SU-DHL-6 (cell line): Measurements from ENCODE around the gene MRPL44.

Source experiments
- H2AFZ ChIP-seq: fragments of 200-600 bp; sonication (generic); 2 replicates; pipeline ENCODE4 v1.6.1; 2014; ENCODE audit warnings: low read depth, mild to moderate bottlenecking, moderate library complexity, mixed read lengths, antibody characterized with exemption, low read length; ENCODE audit not compliant: severe bottlenecking
- H3F3A ChIP-seq: fragments of 200-600 bp; shearing (Covaris generic); 2 replicates; pipeline ENCODE4 v1.6.0; 2016; ENCODE audit warnings: antibody characterized with exemption, mild to moderate bottlenecking; ENCODE audit not compliant: insufficient read depth
- H3K27ac ChIP-seq: fragments of 200-600 bp; sonication (generic); 2 replicates; pipeline ENCODE4 v1.5.1; 2016; ENCODE audit warnings: low read depth, mild to moderate bottlenecking, low read length, moderate library complexity, mixed read lengths
- H3K27me3 ChIP-seq: fragments of 200-600 bp; sonication (generic), shearing (Covaris generic); 2 replicates; pipeline ENCODE4 v1.6.0; 2014; ENCODE audit warnings: mild to moderate bottlenecking, low read length
- H3K36me3 ChIP-seq: fragments of 200-600 bp; sonication (generic); 2 replicates; pipeline ENCODE4 v1.6.1; 2014; ENCODE audit warnings: mild to moderate bottlenecking, low read length, mixed read lengths
- H3K4me2 ChIP-seq: fragments of 300-600, 200-600 bp; shearing (Covaris generic), sonication (generic); 2 replicates; pipeline ENCODE4 v1.6.0; 2014; ENCODE audit warnings: low read length, low read depth, mild to moderate bottlenecking; ENCODE audit not compliant: poor library complexity, severe bottlenecking
- H3K4me3 ChIP-seq: fragments of 200-600 bp; sonication (generic); 2 replicates; pipeline ENCODE4 v1.5.1; 2014; ENCODE audit warnings: antibody characterized with exemption, low read length, mild to moderate bottlenecking, mixed read lengths; ENCODE audit not compliant: insufficient read depth, poor library complexity, severe bottlenecking
- H3K79me2 ChIP-seq: fragments of 200-600 bp; sonication (generic); 2 replicates; pipeline ENCODE4 v1.6.1; 2014; ENCODE audit warnings: mild to moderate bottlenecking, low read length, moderate library complexity; ENCODE audit not compliant: insufficient read depth
- H3K9ac ChIP-seq: fragments of 200-600 bp; sonication (generic); 2 replicates; pipeline ENCODE4 v1.7.0; 2014; ENCODE audit warnings: mild to moderate bottlenecking, low read length
- H3K9me2 ChIP-seq: fragments of 200-600 bp; sonication (generic); replicated peaks from 2 replicates; pipeline ENCODE4 v1.6.1; 2014; ENCODE audit warnings: low read length; ENCODE audit not compliant: insufficient read depth
- H3K9me3 ChIP-seq: fragments of 200-600 bp; sonication (generic); 2 replicates; pipeline ENCODE4 v1.6.1; 2014; ENCODE audit warnings: low read length, mixed read lengths; ENCODE audit not compliant: insufficient read depth
- H4K20me1 ChIP-seq: fragments of 200-600 bp; sonication (generic); 2 replicates; pipeline ENCODE4 v1.6.1; 2014; ENCODE audit warnings: low read depth, mild to moderate bottlenecking, antibody characterized with exemption, low read length, moderate library complexity, mixed read lengths
- CTCF ChIP-seq: fragments of 200-600 bp; sonication (generic); IDR thresholded peaks from one replicate; pipeline ENCODE4 v1.5.1; 2017; ENCODE audit warnings: antibody characterized with exemption, mild to moderate bottlenecking, low read length, moderate library complexity; ENCODE audit not compliant: insufficient read depth, poor library complexity, severe bottlenecking
- EZH2phosphoT487 ChIP-seq: fragments of 200-600 bp; sonication (generic), shearing (Covaris generic); conservative IDR thresholded peaks from 2 replicates; pipeline ENCODE4 v1.6.1; 2018; ENCODE audit warnings: mild to moderate bottlenecking, antibody characterized with exemption, low read length, moderate library complexity, mixed read lengths

The MRPL44 gene

GRCh38 chr2:223923976-223924375 is 33.3 kb upstream of the MRPL44 start:
- TF ChIP-seq EZH2phosphoT487 (no peak), CTCF (no peak)
- H3K9me3 ChIP-seq, result no peaks in the 10 kb centered on the region
- H4K20me1 ChIP-seq, result no peaks in the 10 kb centered on the region

GRCh38 chr2:223925106-223925505 is 32.2 kb upstream of the MRPL44 start:
- Histone ChIP-seq H3K9me3 (no peaks in the 10 kb centered on the region), H3K36me3 (no peaks in the 10 kb centered on the region), H2AFZ (no peak overlapping the region), H3K9ac (no peak overlapping the region), H3K4me2 (no peak overlapping the region), H3F3A (no peaks in the 10 kb centered on the region), H4K20me1 (no peaks in the 10 kb centered on the region), H3K79me2 (no peaks in the 10 kb centered on the region), H3K4me3 (no peak overlapping the region), H3K9me2 (no peaks in the 10 kb centered on the region), H3K27me3 (no peaks in the 10 kb centered on the region), H3K27ac (no peak overlapping the region)
- TF ChIP-seq CTCF (no peak), EZH2phosphoT487 (no peak)

More at GRCh38 chr2:223923976-223924375, 33.3 kb upstream of the MRPL44 start:
- no peak overlapping the region for H3K4me2 ChIP-seq
- no peak overlapping the region for H3K9ac ChIP-seq
- no peaks in the 10 kb centered on the region for H3F3A ChIP-seq
- H3K27me3 ChIP-seq, result no peaks in the 10 kb centered on the region
- H3K27ac ChIP-seq, result no peak overlapping the region
- no peak overlapping the region for H3K4me3 ChIP-seq
- no peaks in the 10 kb centered on the region for H3K36me3 ChIP-seq
- H3K79me2 ChIP-seq, result no peaks in the 10 kb centered on the region
- H3K9me2 ChIP-seq, result no peaks in the 10 kb centered on the region
- no peak overlapping the region for H2AFZ ChIP-seq

GRCh38 chr2:223928113-223929006 is 28.9 kb upstream of the MRPL44 start:
- Histone ChIP-seq H3K27me3 (no peaks in the 10 kb centered on the region), H3F3A (no peaks in the 10 kb centered on the region), H3K4me2 (no peak overlapping the region), H3K9ac (no peak overlapping the region), H3K4me3 (no peak overlapping the region), H3K9me3 (no peaks in the 10 kb centered on the region), H2AFZ (no peak overlapping the region), H3K36me3 (no peaks in the 10 kb centered on the region), H3K79me2 (no peaks in the 10 kb centered on the region), H3K9me2 (no peaks in the 10 kb centered on the region), H3K27ac (no peak overlapping the region), H4K20me1 (no peaks in the 10 kb centered on the region)
- TF ChIP-seq EZH2phosphoT487 (no peak), CTCF (no peak)
